Vagina (tissue), 2 donors: ENCODE data around the gene FAM111A. TPM values are rescaled to one million over a fixed set of nuclear protein-coding genes. Genes with fewer than 3 reads are reported as not detected.

Experiments used
- DNase-seq, 2 donors: peaks; one replicate each; pipeline ENCODE4 v3.0.0-alpha.2; 2017; ENCODE audit errors: extremely low spot score in 2 of 2
- H3K27ac ChIP-seq: fragments of 200-600 bp; sonication (generic); one replicate; pipeline ENCODE4 v1.5.1; 2019
- H3K27me3 ChIP-seq: fragments of 200-600 bp; sonication (generic); one replicate; pipeline ENCODE4 v1.5.1; 2019
- H3K36me3 ChIP-seq, 2 donors: fragments of 200-600 bp; sonication (generic); one replicate each; pipeline ENCODE4 v1.5.1; 2017 to 2019
- H3K4me1 ChIP-seq: fragments of 200-600 bp; sonication (generic); one replicate; pipeline ENCODE4 v1.5.1; 2019
- H3K4me3 ChIP-seq, 2 donors: fragments of 200-600 bp; sonication (generic); 1 replicate in 1 of 2; 2 replicates in 1 of 2; pipeline ENCODE4 v1.5.1; 2016 to 2019
- H3K9me3 ChIP-seq: fragments of 200-600 bp; sonication (generic); one replicate; pipeline ENCODE4 v1.5.1; 2019
- POLR2A ChIP-seq, 2 donors: fragments of 450-650 bp; IDR thresholded peaks; one replicate each; pipeline ENCODE4 v1.6.1; 2017; ENCODE audit warnings: antibody characterized with exemption in 2 of 2, mild to moderate bottlenecking in 2 of 2, moderate library complexity in 2 of 2
- POLR2AphosphoS5 ChIP-seq, 2 donors: sonication (generic); formaldehyde crosslinking; IDR thresholded peaks; one replicate each; pipeline ENCODE4 v1.9.0; 2017; ENCODE audit warnings: antibody characterized with exemption in 2 of 2, mild to moderate bottlenecking in 2 of 2, low read depth in 1 of 2; ENCODE audit not compliant: insufficient read depth in 1 of 2
- intact Hi-C: fragments of 100-400 bp; cut with DNase I; formaldehyde crosslinking; loops from one replicate; pipeline ENCODE4 v1.15.1; 2023
- total RNA-seq: library from RNA; depleted of rRNA; stranded (reverse); fragments of >200 nt; gene quantifications from one replicate; pipeline ENCODE4 v1.2.3, GENCODE V29; 2016
- TF ChIP-seq, protein P1 (sequence below), 3 experiments: fragments of 450-650 bp in 2 of 3; fragments of 200-600 bp in 1 of 3; sonication (generic) in 1 of 3; IDR thresholded peaks; one replicate each; pipeline ENCODE4 v1.5.1; 2017 to 2019; ENCODE audit warnings: antibody characterized with exemption in 3 of 3, mild to moderate bottlenecking in 2 of 3, moderate library complexity in 2 of 3

Gene FAM111A
- total RNA-seq, 1 donor from 2014 or later: 51.8 TPM

DNA sequence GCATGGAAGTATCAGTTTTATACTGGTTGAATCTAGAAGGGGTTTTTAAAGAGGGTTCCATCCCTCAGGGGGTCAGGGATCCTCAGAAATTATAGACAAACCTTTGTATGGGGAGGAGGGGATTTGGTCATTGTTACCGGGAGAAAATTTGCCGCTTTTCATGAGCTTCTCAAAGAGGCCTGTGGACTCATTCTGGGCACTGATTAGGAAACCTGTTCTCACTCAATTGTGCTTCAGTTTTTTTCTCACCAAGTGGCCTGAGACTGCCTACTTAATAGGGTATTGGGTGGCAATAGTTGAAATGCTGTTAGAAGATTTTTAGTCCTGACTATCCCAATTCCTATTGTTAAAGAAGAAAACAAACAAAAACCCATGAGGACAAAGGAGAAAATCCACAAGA lies 56.1 kb downstream of the FAM111A start:
- no peak overlapping the region for H3K27ac ChIP-seq
- intact Hi-C loops: no loop called here
- H3K4me3 ChIP-seq: no peak overlapping the region
- H3K9me3 ChIP-seq: no peaks in the 10 kb centered on the region
- no peaks in the 10 kb centered on the region for H3K36me3 ChIP-seq
- no peak for DNase-seq
- TF ChIP-seq, protein P1, sequence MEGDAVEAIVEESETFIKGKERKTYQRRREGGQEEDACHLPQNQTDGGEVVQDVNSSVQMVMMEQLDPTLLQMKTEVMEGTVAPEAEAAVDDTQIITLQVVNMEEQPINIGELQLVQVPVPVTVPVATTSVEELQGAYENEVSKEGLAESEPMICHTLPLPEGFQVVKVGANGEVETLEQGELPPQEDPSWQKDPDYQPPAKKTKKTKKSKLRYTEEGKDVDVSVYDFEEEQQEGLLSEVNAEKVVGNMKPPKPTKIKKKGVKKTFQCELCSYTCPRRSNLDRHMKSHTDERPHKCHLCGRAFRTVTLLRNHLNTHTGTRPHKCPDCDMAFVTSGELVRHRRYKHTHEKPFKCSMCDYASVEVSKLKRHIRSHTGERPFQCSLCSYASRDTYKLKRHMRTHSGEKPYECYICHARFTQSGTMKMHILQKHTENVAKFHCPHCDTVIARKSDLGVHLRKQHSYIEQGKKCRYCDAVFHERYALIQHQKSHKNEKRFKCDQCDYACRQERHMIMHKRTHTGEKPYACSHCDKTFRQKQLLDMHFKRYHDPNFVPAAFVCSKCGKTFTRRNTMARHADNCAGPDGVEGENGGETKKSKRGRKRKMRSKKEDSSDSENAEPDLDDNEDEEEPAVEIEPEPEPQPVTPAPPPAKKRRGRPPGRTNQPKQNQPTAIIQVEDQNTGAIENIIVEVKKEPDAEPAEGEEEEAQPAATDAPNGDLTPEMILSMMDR (IDR thresholded peaks at IDR 0.05): no peak
- TF ChIP-seq POLR2A (IDR thresholded peaks at IDR 0.05): no peak
- no peaks in the 10 kb centered on the region for H3K27me3 ChIP-seq
- no peaks in the 10 kb centered on the region for H3K4me1 ChIP-seq

DNA sequence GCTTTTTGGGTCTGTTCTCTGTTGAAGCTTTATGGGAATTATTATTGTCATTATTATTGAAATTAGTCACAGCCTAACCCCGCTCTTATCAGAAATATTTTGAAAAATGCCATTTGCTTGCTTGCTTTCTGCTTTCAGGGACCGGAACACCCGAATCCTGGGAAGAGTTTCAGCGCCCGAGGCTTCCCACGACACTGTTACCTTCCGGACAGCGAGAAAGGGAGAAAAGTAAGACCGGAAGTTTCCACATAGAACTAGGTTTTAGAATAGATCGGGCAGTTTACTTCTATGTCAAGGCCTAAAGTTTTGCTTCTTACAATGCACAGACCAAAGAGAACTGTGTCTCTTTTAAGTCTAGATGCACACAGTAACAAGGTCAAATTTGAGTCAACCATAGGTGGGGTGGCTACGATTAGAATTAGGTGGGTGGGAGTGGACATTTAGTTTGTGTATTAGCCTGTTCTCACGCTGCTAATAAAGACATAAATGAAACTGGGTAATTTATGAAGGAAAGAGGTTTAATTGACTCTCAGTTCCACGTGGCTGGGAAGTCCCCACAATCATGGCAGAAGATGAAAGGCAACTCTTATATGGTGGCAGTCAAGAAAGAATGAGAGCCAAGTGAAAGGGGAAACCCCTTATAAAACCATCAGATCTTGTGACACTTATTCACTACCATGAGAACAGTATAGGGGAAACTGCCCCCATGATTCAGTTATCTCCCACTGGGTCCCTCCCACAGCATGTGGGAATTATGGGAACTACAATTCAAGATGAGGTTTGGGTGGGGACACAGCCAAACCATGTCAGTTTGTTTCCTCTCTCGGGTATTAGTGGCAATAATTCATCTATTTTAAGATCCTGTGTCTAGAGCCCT lies 57.1 kb downstream of the FAM111A start:
- Histone ChIP-seq H3K4me1 (no peaks in the 10 kb centered on the region), H3K9me3 (no peaks in the 10 kb centered on the region), H3K27me3 (no peaks in the 10 kb centered on the region), H3K36me3 (peaks cover 0 to 3% of the 10 kb centered on the region in 2 donors), H3K27ac (no peak overlapping the region), H3K4me3 (no peak overlapping the region)
- no peak for DNase-seq
- TF ChIP-seq, protein P1 (IDR thresholded peaks at IDR 0.05): no peak
- TF ChIP-seq POLR2AphosphoS5 (IDR thresholded peaks at IDR 0.05; ENCODE audit: insufficient read depth in 1 of 2, low read depth in 1 of 2) (no peak), POLR2A (IDR thresholded peaks at IDR 0.05) (no peak)
- intact Hi-C loops: no loop called here

DNA sequence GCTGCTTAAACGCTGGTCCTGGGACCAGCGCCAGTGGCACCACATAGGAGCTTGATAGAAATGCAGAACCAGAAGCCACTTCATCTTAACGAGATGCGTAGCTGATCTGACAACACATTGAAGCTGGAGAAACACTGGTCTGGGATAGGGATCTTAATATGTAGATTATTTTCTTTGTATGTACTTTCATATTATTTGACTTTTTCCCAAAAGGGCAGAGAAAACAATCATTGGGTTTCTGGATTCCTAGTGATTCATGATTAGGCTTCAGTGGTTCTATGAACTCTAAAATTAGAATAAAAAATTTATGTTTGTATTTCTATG lies 57.7 kb downstream of the FAM111A start:
- no peaks in the 10 kb centered on the region for H3K9me3 ChIP-seq
- H3K4me1 ChIP-seq: no peaks in the 10 kb centered on the region
- peaks cover 0 to 9% of the 10 kb centered on the region in 2 donors for H3K36me3 ChIP-seq
- no peak for DNase-seq
- no peak overlapping the region for H3K4me3 ChIP-seq
- H3K27ac ChIP-seq: no peak overlapping the region
- intact Hi-C loops: no loop called here
- no peaks in the 10 kb centered on the region for H3K27me3 ChIP-seq
- TF ChIP-seq POLR2A (IDR thresholded peaks at IDR 0.05): no peak
- no peak for TF ChIP-seq POLR2AphosphoS5 (IDR thresholded peaks at IDR 0.05; ENCODE audit: insufficient read depth in 1 of 2, low read depth in 1 of 2)
- TF ChIP-seq, protein P1 (IDR thresholded peaks at IDR 0.05): no peak

DNA sequence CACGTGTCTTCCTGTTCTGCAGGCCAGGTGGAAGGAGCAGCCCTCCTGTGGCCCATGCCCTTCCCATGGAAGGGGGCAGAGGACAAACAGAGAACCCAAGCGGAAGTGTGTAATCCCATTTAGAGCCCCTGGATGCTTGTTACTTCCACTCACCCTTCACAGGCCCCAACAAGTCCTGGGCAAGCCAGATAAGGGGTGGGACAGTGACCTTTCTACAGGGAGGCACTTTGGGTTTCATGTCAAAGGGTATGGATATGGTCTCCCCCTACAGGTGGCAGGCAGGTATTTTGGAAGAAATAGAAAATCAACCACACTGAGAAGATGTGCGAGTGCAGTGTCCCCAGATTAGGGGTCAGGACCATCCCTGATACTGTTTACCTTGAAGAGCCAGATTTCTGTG lies 58.7 kb downstream of the FAM111A start:
- DNase-seq: no peak
- H3K4me3 ChIP-seq: no peak overlapping the region
- H3K27me3 ChIP-seq: no peaks in the 10 kb centered on the region
- TF ChIP-seq POLR2AphosphoS5 (IDR thresholded peaks at IDR 0.05; ENCODE audit: insufficient read depth in 1 of 2, low read depth in 1 of 2) (no peak), POLR2A (IDR thresholded peaks at IDR 0.05) (no peak)
- TF ChIP-seq, protein P1 (IDR thresholded peaks at IDR 0.05): no peak
- no peaks in the 10 kb centered on the region for H3K4me1 ChIP-seq
- intact Hi-C loops: no loop called here
- H3K9me3 ChIP-seq: no peaks in the 10 kb centered on the region
- H3K27ac ChIP-seq: no peak overlapping the region
- H3K36me3 ChIP-seq: peaks cover 0 to 12% of the 10 kb centered on the region in 2 donors

Other genes starting within 250 kb of the FAM111A start
- not detected for gene GLYATL1, start 203.4 kb upstream of the FAM111A start, total RNA-seq
- gene GLYATL1B, start 56.5 kb upstream of the FAM111A start, total RNA-seq: not detected
- 1.2 TPM for gene FAM111B, start 35.6 kb upstream of the FAM111A start, total RNA-seq
- 8.1 TPM for gene DTX4, start 29.3 kb downstream of the FAM111A start, total RNA-seq
- 3.9 TPM for gene MPEG1, start 70.1 kb downstream of the FAM111A start, total RNA-seq
- not detected for gene OR5AN1, start 216.0 kb downstream of the FAM111A start, total RNA-seq